ENCODE data around the gene B4GALNT3. TPM values are rescaled to one million over a fixed set of nuclear protein-coding genes. Genes with fewer than 3 reads are reported as not detected.

The B4GALNT3 gene
- total and polyA plus RNA-seq, 2 experiments from 2014 or later = 4.4 to 13.9 TPM

DNA sequence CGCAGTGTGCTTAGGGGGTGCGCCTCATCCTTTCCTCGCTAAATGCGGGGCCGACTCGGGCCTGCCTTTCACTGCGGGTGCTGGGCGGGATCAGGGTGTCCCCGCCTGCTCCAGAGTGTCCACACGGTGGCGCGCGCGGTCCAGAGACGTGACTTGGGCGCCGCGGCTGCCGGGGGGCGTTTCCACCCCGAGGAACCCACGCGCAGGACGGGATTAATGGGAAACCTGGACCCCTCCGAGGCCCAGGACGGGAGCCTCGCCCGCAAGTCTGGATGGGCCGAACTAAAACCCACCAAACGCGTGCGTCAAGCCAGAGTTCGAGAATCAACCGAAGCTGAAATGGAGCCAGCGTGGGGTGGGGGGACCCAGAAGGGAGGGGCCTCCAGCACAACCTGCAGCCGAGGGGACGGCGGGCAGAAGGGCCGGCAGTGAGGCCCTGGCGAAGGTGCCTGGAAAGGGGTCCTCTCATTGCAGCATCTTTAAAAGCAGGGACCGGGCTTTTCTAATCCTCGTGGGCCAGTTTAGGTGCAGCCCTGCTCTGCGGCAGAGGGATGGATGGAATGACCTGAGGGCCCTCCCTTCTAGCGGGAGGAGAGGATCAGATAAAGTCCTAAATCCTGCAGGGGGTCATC lies 110.2 kb downstream of the B4GALNT3 start:
- peak; percentile 95 for DNase-seq (ENCODE audit: low spot score)

GRCh38 chr12:570435-570920 lies 110.7 kb downstream of the B4GALNT3 start:
- peak; percentile 91 for DNase-seq (ENCODE audit: low spot score)

More for the DNA sequence above, 110.2 kb downstream of the B4GALNT3 start:
- TF ChIP-seq EZH2phosphoT487 (IDR thresholded peaks at IDR 0.05; ENCODE audit: low read depth, severe bottlenecking, unreplicated experiment) = no peak
- TF ChIP-seq CTCF (IDR thresholded peaks at IDR 0.05; ENCODE audit: poor library complexity) = peak; percentile 96
- no peaks in the 10 kb centered on the region for H3K27me3 ChIP-seq
- under 1% methylated on average over 35 of the region's 44 CpGs for WGBS (ENCODE audit: low lambda C conversion rate, missing lambda C conversion rate)
- no peaks in the 10 kb centered on the region for H3K9me2 ChIP-seq (replicated peaks; ENCODE audit: insufficient read depth)
- peak overlapping the region; percentile 90 for H3K27ac ChIP-seq
- no peaks in the 10 kb centered on the region for H3K9me3 ChIP-seq (ENCODE audit: low read depth)
- H2AFZ ChIP-seq = peak overlapping the region; percentile 76
- no peaks in the 10 kb centered on the region for H4K20me1 ChIP-seq (ENCODE audit: insufficient read depth, poor library complexity, severe bottlenecking)
- peaks cover 26% of the 10 kb centered on the region for H3K4me1 ChIP-seq (ENCODE audit: insufficient read depth)
- peak overlapping the region; percentile 95 for H3K4me2 ChIP-seq
- no peaks in the 10 kb centered on the region for H3K36me3 ChIP-seq (replicated peaks; ENCODE audit: insufficient read depth, low read depth)
- H3K4me3 ChIP-seq = peak overlapping the region; percentile 63
- H3K79me2 ChIP-seq = no peaks in the 10 kb centered on the region

GRCh38 chr12:570921-571794 lies 111.4 kb downstream of the B4GALNT3 start:
- Histone ChIP-seq H3K9me2 (replicated peaks; ENCODE audit: insufficient read depth) (no peaks in the 10 kb centered on the region), H3K27me3 (no peaks in the 10 kb centered on the region), H4K20me1 (ENCODE audit: insufficient read depth, poor library complexity, severe bottlenecking) (no peaks in the 10 kb centered on the region), H3K4me1 (ENCODE audit: insufficient read depth) (peaks cover 37% of the 10 kb centered on the region), H3K4me2 (peak overlapping the region; percentile 95), H3K79me2 (no peaks in the 10 kb centered on the region), H3K36me3 (replicated peaks; ENCODE audit: insufficient read depth, low read depth) (no peaks in the 10 kb centered on the region), H2AFZ (peak overlapping the region; percentile 64), H3K27ac (peak overlapping the region; percentile 90), H3K9me3 (ENCODE audit: low read depth) (no peaks in the 10 kb centered on the region), H3K4me3 (peak overlapping the region; percentile 15)
- WGBS (ENCODE audit: low lambda C conversion rate, missing lambda C conversion rate) = 39% methylated on average over 22 of the region's 22 CpGs
- TF ChIP-seq EZH2phosphoT487 (IDR thresholded peaks at IDR 0.05; ENCODE audit: low read depth, severe bottlenecking, unreplicated experiment) = no peak
- TF ChIP-seq CTCF (IDR thresholded peaks at IDR 0.05; ENCODE audit: poor library complexity) = no peak
- no peak for TF ChIP-seq EZH2 (IDR thresholded peaks at IDR 0.05; ENCODE audit: borderline replicate concordance)
- peak; percentile 84 for DNase-seq (ENCODE audit: low spot score)

More at GRCh38 chr12:570435-570920, 110.7 kb downstream of the B4GALNT3 start:
- H4K20me1 ChIP-seq (ENCODE audit: insufficient read depth, poor library complexity, severe bottlenecking) = no peaks in the 10 kb centered on the region
- H3K4me2 ChIP-seq = peak overlapping the region; percentile 95
- H3K27ac ChIP-seq = peak overlapping the region; percentile 90
- H3K9me2 ChIP-seq (replicated peaks; ENCODE audit: insufficient read depth) = no peaks in the 10 kb centered on the region
- TF ChIP-seq CTCF (IDR thresholded peaks at IDR 0.05; ENCODE audit: poor library complexity) (no peak), EZH2 (IDR thresholded peaks at IDR 0.05; ENCODE audit: borderline replicate concordance) (no peak), EZH2phosphoT487 (IDR thresholded peaks at IDR 0.05; ENCODE audit: low read depth, severe bottlenecking, unreplicated experiment) (no peak)
- H3K4me1 ChIP-seq (ENCODE audit: insufficient read depth) = peaks cover 30% of the 10 kb centered on the region
- H2AFZ ChIP-seq = peak overlapping the region; percentile 76
- H3K27me3 ChIP-seq = no peaks in the 10 kb centered on the region
- H3K9me3 ChIP-seq (ENCODE audit: low read depth) = no peaks in the 10 kb centered on the region
- 6% methylated on average over 21 of the region's 22 CpGs for WGBS (ENCODE audit: low lambda C conversion rate, missing lambda C conversion rate)
- no peaks in the 10 kb centered on the region for H3K79me2 ChIP-seq
- peak overlapping the region; percentile 63 for H3K4me3 ChIP-seq
- no peaks in the 10 kb centered on the region for H3K36me3 ChIP-seq (replicated peaks; ENCODE audit: insufficient read depth, low read depth)

Measured in hepatocyte (in vitro differentiated cells).